ENCODE measurements around the gene NAT16.
"Not testable (repeated sequence)": the region's sequence is repeated elsewhere in the genome, so short reads cannot be mapped to it uniquely, and the experiment has no call there.

NAT16 gene

GRCh38 chr7:101156866-101157589, 23.1 kb downstream of the NAT16 start:
- no peak for DNase-seq

- no peak for DNase-seq
These were observed 23.8 kb downstream of the NAT16 start for GRCh38 chr7:101156277-101156676.

GRCh38 chr7:101155303-101155702, 24.8 kb downstream of the NAT16 start:
- DNase-seq, result no peak

- DNase-seq, result no peak
These were observed 25.4 kb downstream of the NAT16 start for GRCh38 chr7:101154693-101155102.

- peak; percentile 91 to 93 for DNase-seq
These were observed 26.0 kb downstream of the NAT16 start, which contains the start of gene AP1S1 for GRCh38 chr7:101153969-101154692. Gene AP1S1, plus strand, starts transcription at chr7:101154476. Its CDS starts 39 bp downstream, at chr7:101154515.

GRCh38 chr7:101151908-101152651, 28.0 kb downstream of the NAT16 start:
- DNase-seq, result no peak

GRCh38 chr7:101140746-101141382, 39.2 kb downstream of the NAT16 start:
- no peak for DNase-seq

GRCh38 chr7:101140339-101140699, 39.8 kb downstream of the NAT16 start:
- no peak for DNase-seq

GRCh38 chr7:101138213-101138870, 41.8 kb downstream of the NAT16 start:
- peak; percentile 78 to 88 for DNase-seq

- DNase-seq, result no peak
These were observed 42.4 kb downstream of the NAT16 start for GRCh38 chr7:101137651-101138212.

- DNase-seq, result no peak
These were observed 45.6 kb downstream of the NAT16 start for GRCh38 chr7:101134399-101134980.

- no peak for DNase-seq
These were observed 46.3 kb downstream of the NAT16 start for GRCh38 chr7:101133621-101134398.

- not testable (repeated sequence) for DNase-seq
These were observed 47.2 kb downstream of the NAT16 start for GRCh38 chr7:101132626-101133600.

GRCh38 chr7:101129603-101130117, 50.4 kb downstream of the NAT16 start:
- DNase-seq, result no peak

GRCh38 chr7:101128040-101128834, 51.9 kb downstream of the NAT16 start:
- no peak for DNase-seq

GRCh38 chr7:101127460-101128039, 52.5 kb downstream of the NAT16 start:
- no peak for DNase-seq

- DNase-seq, result peak; percentile 53 to 69
These were observed 53.2 kb downstream of the NAT16 start, which contains the start of gene SERPINE1 for GRCh38 chr7:101126651-101127459. Gene SERPINE1, plus strand, starts transcription at chr7:101127104. Its CDS starts 1,290 bp downstream, at chr7:101128394.
